GM19397 (cell line): ENCODE data around the gene SMPX.
"Not testable (repeated sequence)": the region's sequence is repeated elsewhere in the genome, so short reads cannot be mapped to it uniquely, and the experiment has no call there.

Experiments
- ATAC-seq: cut with Tn5 transposase; IDR thresholded peaks from one replicate; pipeline ENCODE4 v1.9.1; 2021; ENCODE audit warnings: mild to moderate bottlenecking, moderate library complexity; ENCODE audit not compliant: unreplicated experiment

The SMPX gene

GRCh38 chrX:21757960-21758359, at the start of gene SMPX:
Gene SMPX (minus strand): TSS chrX:21758116. CDS start chrX:21754290, 3,826 bp downstream.
- no peak for ATAC-seq

GRCh38 chrX:21806691-21807090, 48.8 kb upstream of the SMPX start:
- no peak for ATAC-seq

DNA sequence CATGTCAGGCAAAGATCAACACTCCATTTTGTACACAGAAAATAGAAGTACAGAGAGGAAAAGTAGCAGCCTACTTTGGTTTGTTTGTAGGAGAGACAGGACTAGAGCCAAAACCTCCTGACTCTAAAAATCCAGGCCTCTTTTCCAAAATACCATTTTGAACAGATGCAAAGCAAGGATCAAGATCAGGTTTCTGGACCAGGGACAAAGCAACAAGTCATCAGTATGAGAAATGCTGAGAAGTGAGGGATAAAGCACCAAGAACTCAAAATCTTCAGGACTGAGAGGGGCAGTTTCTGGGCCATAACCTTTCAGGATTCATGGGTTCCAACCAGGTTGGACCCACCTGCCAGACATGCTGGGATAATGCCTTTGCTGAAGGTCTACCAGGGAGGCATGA, 44.9 kb upstream of the SMPX start:
- ATAC-seq: no peak

DNA sequence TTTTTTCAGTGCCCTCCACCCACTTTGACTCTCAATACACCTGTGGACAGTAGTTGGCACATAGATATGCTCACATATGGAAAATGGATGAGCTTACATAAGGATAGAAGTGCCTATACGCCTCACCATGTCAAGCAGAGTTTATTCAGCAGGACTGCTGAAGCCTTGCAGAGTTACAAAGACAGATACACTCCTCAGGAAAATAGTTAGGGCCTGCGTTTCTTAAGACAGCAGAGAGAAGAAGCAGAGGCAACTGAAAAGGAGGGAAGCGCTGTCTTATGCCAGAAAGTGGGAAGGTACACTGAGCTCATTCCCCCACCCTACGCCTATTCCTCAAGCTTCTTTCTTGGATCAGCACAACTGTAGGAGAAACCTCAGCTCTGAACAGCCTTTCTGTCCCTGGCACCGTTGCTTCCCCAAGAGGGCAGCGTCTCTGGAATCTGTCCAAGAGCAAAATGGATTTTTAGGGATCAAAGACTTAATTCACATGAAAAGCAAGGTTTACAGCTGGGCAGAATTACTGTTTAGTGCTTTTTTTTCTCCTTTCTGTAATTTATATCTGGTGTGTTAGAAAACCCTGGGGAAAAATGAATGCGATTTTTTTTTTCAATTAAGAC, 44.2 kb upstream of the SMPX start:
- ATAC-seq: no peak

- ATAC-seq: no peak
These were observed 42.4 kb upstream of the SMPX start for GRCh38 chrX:21800344-21800770.

DNA sequence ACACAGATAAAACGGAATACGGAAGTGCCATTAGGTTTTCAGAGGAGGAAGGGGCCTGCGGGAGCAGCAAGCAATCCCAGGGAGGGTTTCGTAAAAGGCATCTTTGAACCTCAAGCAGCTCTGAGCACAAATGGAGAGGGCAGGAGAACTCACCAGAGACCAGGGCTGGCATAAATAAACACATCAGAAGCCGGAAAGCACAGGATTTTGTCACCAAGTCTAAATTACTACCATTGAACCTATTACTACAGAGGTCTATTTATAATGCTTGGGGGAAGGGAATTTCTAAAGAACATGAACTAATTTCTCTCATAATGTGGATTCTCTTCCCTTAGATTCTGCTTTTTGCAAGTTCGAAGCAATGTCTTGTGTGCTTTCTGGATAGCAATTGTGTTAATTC, 41.9 kb upstream of the SMPX start:
- ATAC-seq: no peak

- ATAC-seq: no peak
These were observed 40.8 kb upstream of the SMPX start for GRCh38 chrX:21798677-21799219.

- ATAC-seq: no peak
These were observed 24.1 kb upstream of the SMPX start for GRCh38 chrX:21781976-21782375.

GRCh38 chrX:21781525-21781924, 23.6 kb upstream of the SMPX start:
- ATAC-seq: no peak

DNA sequence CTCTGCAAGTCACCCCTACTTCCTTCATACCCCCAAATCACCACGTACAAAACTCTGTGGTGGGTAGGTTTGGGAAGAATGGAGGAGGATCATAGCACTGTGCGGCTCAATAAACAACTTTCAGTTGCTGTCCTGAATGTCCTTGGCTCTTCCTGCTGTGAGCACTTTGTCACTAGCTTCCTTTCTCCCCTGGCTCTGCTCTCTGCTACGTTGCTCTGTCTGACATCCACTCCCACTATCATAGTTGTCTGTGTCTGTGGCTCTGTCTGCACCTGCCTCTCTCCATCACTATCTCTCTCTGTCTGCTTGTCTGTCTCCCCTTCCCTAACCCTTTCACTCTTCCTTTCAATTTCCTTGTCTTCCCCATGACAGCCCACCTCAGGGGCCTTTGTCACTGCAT, 21.2 kb upstream of the SMPX start:
- ATAC-seq: no peak

GRCh38 chrX:21778236-21778635, 20.3 kb upstream of the SMPX start:
- no peak for ATAC-seq

- ATAC-seq: not testable (repeated sequence)
These were observed 17.2 kb upstream of the SMPX start for GRCh38 chrX:21775128-21775527.

GRCh38 chrX:21773036-21773435, 15.1 kb upstream of the SMPX start:
- not testable (repeated sequence) for ATAC-seq

DNA sequence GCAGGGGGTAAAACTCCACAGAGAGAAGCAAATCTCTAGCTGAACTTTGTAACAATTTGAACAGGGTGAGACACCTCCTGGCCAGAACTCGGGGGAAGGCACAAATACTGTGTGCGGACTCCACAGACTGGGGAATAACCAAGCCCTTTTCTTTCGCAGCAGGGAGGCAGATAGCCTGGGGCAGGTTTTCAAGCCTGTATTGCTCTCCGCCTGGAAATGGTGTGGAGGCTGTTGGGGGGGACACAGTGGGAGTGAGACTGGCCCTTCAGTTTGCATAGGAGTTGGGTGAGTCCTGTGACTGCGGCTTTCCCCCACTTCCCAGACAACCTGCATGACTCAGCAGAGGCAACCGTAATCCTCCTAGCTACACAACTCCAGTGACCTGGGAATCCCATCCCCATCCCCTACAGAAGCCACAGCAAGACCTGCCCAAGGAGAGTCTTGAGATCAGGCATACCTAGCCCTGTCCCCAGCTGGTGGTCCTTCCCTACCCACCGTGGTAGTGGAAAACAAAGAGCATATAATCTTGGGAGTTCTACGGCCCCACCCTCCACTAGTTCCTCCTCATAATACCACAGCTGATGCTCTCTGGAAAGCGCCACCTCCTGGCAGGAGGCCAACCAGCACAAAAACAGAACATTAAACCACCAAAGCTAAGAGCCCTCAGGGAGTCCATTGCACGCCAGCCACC, 12.9 kb upstream of the SMPX start:
- no peak for ATAC-seq

DNA sequence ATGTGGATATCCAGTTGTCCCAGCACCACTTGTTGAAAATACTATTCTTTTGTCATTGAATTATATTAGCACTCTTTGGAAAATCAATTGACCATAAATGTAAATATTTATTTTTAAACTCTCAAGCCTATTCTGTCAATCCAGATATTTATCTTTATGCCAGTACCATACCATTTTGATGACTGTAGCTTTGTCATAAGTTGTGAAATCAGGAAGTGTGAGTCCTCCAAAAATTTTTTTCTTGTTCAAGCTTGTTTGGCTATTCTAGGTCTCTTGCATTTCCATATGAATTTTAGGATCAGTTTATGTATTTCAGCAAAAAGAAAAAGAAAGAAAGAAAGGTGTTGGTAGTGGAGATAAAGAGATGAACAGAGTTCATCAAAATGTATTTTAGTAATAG, 8.2 kb upstream of the SMPX start:
- ATAC-seq: no peak

- ATAC-seq: no peak
These were observed 6.1 kb upstream of the SMPX start for GRCh38 chrX:21764008-21764407.

GRCh38 chrX:21758488-21758887, 572 bp upstream of the SMPX start:
- ATAC-seq: no peak

DNA sequence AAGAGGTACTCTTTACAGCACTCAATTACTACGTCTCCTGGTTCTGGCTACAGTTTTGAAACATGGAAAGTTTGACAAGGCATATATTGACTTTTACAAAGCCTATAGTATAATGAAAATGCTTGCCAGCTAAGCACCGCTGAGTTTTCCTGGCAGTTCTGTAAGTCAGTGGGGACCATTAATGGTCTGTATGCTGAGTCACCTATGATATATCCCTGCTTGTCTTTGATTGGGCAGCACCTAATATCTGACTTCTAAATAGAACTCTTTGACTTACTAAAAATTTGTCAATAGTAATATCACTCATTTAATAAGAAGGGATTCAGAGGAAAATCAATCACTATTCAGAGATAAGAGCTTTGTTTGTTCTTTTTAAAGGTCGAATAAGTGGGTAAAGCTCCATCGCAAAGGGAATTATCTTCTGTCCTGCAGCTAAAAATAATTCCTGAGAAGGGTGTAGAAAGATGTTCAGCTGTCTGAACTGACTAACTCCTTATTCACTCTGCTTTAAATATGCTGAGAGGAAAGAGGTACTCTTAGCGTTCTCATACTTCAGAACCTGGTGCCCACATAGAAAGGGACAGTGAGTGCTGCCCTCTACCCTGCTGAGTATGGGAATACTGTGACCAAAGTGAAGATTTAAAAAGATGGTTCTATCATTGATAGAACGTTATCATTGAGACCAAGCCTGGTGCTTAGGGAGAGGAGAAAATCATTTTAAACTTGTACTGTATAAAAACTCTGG, 959 bp downstream of the SMPX start:
- ATAC-seq: no peak

GRCh38 chrX:21749924-21750323, 8.0 kb downstream of the SMPX start:
- ATAC-seq: no peak

DNA sequence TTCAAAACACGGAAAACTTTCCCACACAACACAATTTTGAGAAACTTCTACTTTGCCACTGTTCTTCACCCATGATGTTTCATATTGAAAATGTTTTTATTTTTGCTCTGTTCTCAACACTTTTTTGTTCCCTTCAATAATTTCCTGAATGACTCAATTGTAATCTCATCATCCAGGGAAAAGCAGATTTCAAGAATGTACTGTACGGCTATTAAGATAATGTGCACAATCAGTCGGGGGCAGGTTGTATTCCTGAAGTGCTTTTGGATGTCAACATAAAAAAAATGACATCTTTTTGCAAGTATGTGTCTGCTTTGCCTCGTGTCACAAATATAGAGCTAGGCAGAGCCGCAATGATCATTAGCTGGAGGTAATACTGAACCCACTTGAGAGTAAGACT, 9.7 kb downstream of the SMPX start:
- no peak for ATAC-seq

GRCh38 chrX:21747558-21747957, 10.4 kb downstream of the SMPX start:
- ATAC-seq: no peak

GRCh38 chrX:21745756-21746155, 12.2 kb downstream of the SMPX start:
- ATAC-seq: no peak
